ENCODE results near the gene PDE1C. TPM values are rescaled to one million over a fixed set of nuclear protein-coding genes. Genes with fewer than 3 reads are reported as not detected.
"Not testable (repeated sequence)": the region's sequence is repeated elsewhere in the genome, so short reads cannot be mapped to it uniquely, and the experiment has no call there.

PDE1C gene
- total RNA-seq, 2 experiments from 2014 or later: not detected

- no peak for DNase-seq
- Mint-ChIP-seq H3K36me3 (no peaks in the 10 kb centered on the region), H3K27me3 (no peaks in the 10 kb centered on the region), H3K9me3 (no peaks in the 10 kb centered on the region), H3K27ac (no peak overlapping the region), H3K4me1 (ENCODE audit: low read depth) (no peaks in the 10 kb centered on the region), H3K4me3 (no peak overlapping the region)
- intact Hi-C loops (cut with micrococcal nuclease): no loop called here
- CTCF ChIA-PET: interaction anchor here (0.7 kb wide), 1 partner anchor 872 kb away, joined by 3 read pairs; no protein-coding TSS in a partner anchor
- POLR2A ChIA-PET: no interaction called here
Measured at GRCh38 chr7:31855530-31855929, 214.7 kb downstream of the PDE1C start.

GRCh38 chr7:31853380-31853779 lies 216.8 kb downstream of the PDE1C start:
- CTCF ChIA-PET: no interaction called here
- no peak overlapping the region for H3K27ac Mint-ChIP-seq
- POLR2A ChIA-PET: no interaction called here
- H3K9me3 Mint-ChIP-seq: no peaks in the 10 kb centered on the region
- no peaks in the 10 kb centered on the region for H3K36me3 Mint-ChIP-seq
- no peaks in the 10 kb centered on the region for H3K4me1 Mint-ChIP-seq (ENCODE audit: low read depth)
- DNase-seq: no peak
- H3K4me3 Mint-ChIP-seq: no peak overlapping the region
- intact Hi-C loops (cut with micrococcal nuclease): no loop called here
- H3K27me3 Mint-ChIP-seq: no peaks in the 10 kb centered on the region

GRCh38 chr7:31852462-31852861 lies 217.7 kb downstream of the PDE1C start:
- Mint-ChIP-seq H3K4me1 (ENCODE audit: low read depth) (no peaks in the 10 kb centered on the region), H3K4me3 (no peak overlapping the region), H3K27me3 (no peaks in the 10 kb centered on the region), H3K9me3 (no peaks in the 10 kb centered on the region), H3K27ac (no peak overlapping the region), H3K36me3 (no peaks in the 10 kb centered on the region)
- ChIA-PET POLR2A (no interaction called here), CTCF (no interaction called here)
- intact Hi-C loops (cut with micrococcal nuclease): no loop called here
- DNase-seq: no peak

GRCh38 chr7:31851119-31851518 lies 219.1 kb downstream of the PDE1C start:
- no peaks in the 10 kb centered on the region for H3K27me3 Mint-ChIP-seq
- intact Hi-C loops (cut with micrococcal nuclease): no loop called here
- H3K4me1 Mint-ChIP-seq (ENCODE audit: low read depth): no peaks in the 10 kb centered on the region
- DNase-seq: no peak
- POLR2A ChIA-PET: no interaction called here
- H3K9me3 Mint-ChIP-seq: no peaks in the 10 kb centered on the region
- CTCF ChIA-PET: no interaction called here
- H3K4me3 Mint-ChIP-seq: no peak overlapping the region
- H3K36me3 Mint-ChIP-seq: no peaks in the 10 kb centered on the region
- H3K27ac Mint-ChIP-seq: no peak overlapping the region

- DNase-seq: no peak
- Mint-ChIP-seq H3K4me3 (no peak overlapping the region), H3K27me3 (no peaks in the 10 kb centered on the region), H3K9me3 (no peaks in the 10 kb centered on the region), H3K36me3 (no peaks in the 10 kb centered on the region), H3K4me1 (ENCODE audit: low read depth) (no peaks in the 10 kb centered on the region), H3K27ac (no peak overlapping the region)
- ChIA-PET CTCF (no interaction called here), POLR2A (no interaction called here)
- intact Hi-C loops (cut with micrococcal nuclease): no loop called here
Measured at GRCh38 chr7:31850601-31851000, 219.6 kb downstream of the PDE1C start.

GRCh38 chr7:31850066-31850465 lies 220.1 kb downstream of the PDE1C start:
- Mint-ChIP-seq H3K36me3 (no peaks in the 10 kb centered on the region), H3K4me3 (no peak overlapping the region), H3K9me3 (no peaks in the 10 kb centered on the region), H3K27me3 (no peaks in the 10 kb centered on the region), H3K4me1 (ENCODE audit: low read depth) (no peaks in the 10 kb centered on the region), H3K27ac (no peak overlapping the region)
- DNase-seq: no peak
- CTCF ChIA-PET: no interaction called here
- POLR2A ChIA-PET: no interaction called here
- intact Hi-C loops (cut with micrococcal nuclease): no loop called here

GRCh38 chr7:31835471-31835870 lies 234.7 kb downstream of the PDE1C start:
- DNase-seq: no peak
- intact Hi-C loops (cut with micrococcal nuclease): no loop called here
- Mint-ChIP-seq H3K4me1 (ENCODE audit: low read depth) (no peaks in the 10 kb centered on the region), H3K27ac (no peak overlapping the region), H3K27me3 (no peaks in the 10 kb centered on the region), H3K36me3 (no peaks in the 10 kb centered on the region), H3K9me3 (peaks cover 8% of the 10 kb centered on the region), H3K4me3 (no peak overlapping the region)
- CTCF ChIA-PET: no interaction called here
- POLR2A ChIA-PET: no interaction called here

- H3K9me3 Mint-ChIP-seq; H3K27me3 Mint-ChIP-seq; H3K4me3 Mint-ChIP-seq; POLR2A ChIA-PET; H3K27ac Mint-ChIP-seq; DNase-seq; H3K4me1 Mint-ChIP-seq (ENCODE audit: low read depth); CTCF ChIA-PET; intact Hi-C loops (cut with micrococcal nuclease); H3K36me3 Mint-ChIP-seq: not testable (repeated sequence)
Measured at GRCh38 chr7:31833625-31834024, 236.6 kb downstream of the PDE1C start.

- CTCF ChIA-PET: no interaction called here
- intact Hi-C loops (cut with micrococcal nuclease): no loop called here
- Mint-ChIP-seq H3K4me3 (no peak overlapping the region), H3K9me3 (peaks cover 5% of the 10 kb centered on the region), H3K4me1 (ENCODE audit: low read depth) (no peaks in the 10 kb centered on the region), H3K36me3 (no peaks in the 10 kb centered on the region), H3K27ac (no peak overlapping the region), H3K27me3 (no peaks in the 10 kb centered on the region)
- DNase-seq: no peak
- POLR2A ChIA-PET: no interaction called here
Measured at GRCh38 chr7:31828520-31828919, 241.7 kb downstream of the PDE1C start.

GRCh38 chr7:31825576-31825975 lies 244.6 kb downstream of the PDE1C start:
- Mint-ChIP-seq H3K27ac (no peak overlapping the region), H3K4me1 (ENCODE audit: low read depth) (no peaks in the 10 kb centered on the region), H3K4me3 (no peak overlapping the region), H3K9me3 (peaks cover 6% of the 10 kb centered on the region), H3K36me3 (no peaks in the 10 kb centered on the region), H3K27me3 (no peaks in the 10 kb centered on the region)
- ChIA-PET POLR2A (no interaction called here), CTCF (no interaction called here)
- no peak for DNase-seq
- intact Hi-C loops (cut with micrococcal nuclease): no loop called here

- ChIA-PET CTCF (no interaction called here), POLR2A (no interaction called here)
- no peak for DNase-seq
- H3K36me3 Mint-ChIP-seq: no peaks in the 10 kb centered on the region
- no peak overlapping the region for H3K27ac Mint-ChIP-seq
- peaks cover 6% of the 10 kb centered on the region for H3K9me3 Mint-ChIP-seq
- no peaks in the 10 kb centered on the region for H3K27me3 Mint-ChIP-seq
- H3K4me1 Mint-ChIP-seq (ENCODE audit: low read depth): no peaks in the 10 kb centered on the region
- intact Hi-C loops (cut with micrococcal nuclease): no loop called here
- H3K4me3 Mint-ChIP-seq: no peak overlapping the region
Measured at GRCh38 chr7:31819031-31819430, 251.2 kb downstream of the PDE1C start.

- H3K27ac Mint-ChIP-seq: no peak overlapping the region
- DNase-seq: no peak
- POLR2A ChIA-PET: no interaction called here
- peaks cover 6% of the 10 kb centered on the region for H3K9me3 Mint-ChIP-seq
- no peaks in the 10 kb centered on the region for H3K4me1 Mint-ChIP-seq (ENCODE audit: low read depth)
- intact Hi-C loops (cut with micrococcal nuclease): no loop called here
- CTCF ChIA-PET: interaction anchor here (1.0 kb wide), 1 partner anchor 24 kb away, joined by 3 read pairs; no protein-coding TSS in a partner anchor
- H3K27me3 Mint-ChIP-seq: no peaks in the 10 kb centered on the region
- H3K36me3 Mint-ChIP-seq: no peaks in the 10 kb centered on the region
- no peak overlapping the region for H3K4me3 Mint-ChIP-seq
Measured at GRCh38 chr7:31816810-31817209, 253.4 kb downstream of the PDE1C start.

- no peak for DNase-seq
- Mint-ChIP-seq H3K27me3 (no peaks in the 10 kb centered on the region), H3K9me3 (peaks cover 6% of the 10 kb centered on the region), H3K27ac (no peak overlapping the region), H3K4me1 (ENCODE audit: low read depth) (no peaks in the 10 kb centered on the region), H3K36me3 (no peaks in the 10 kb centered on the region), H3K4me3 (no peak overlapping the region)
- intact Hi-C loops (cut with micrococcal nuclease): no loop called here
- ChIA-PET POLR2A (no interaction called here), CTCF (no interaction called here)
Measured at GRCh38 chr7:31815796-31816195, 254.4 kb downstream of the PDE1C start.

- intact Hi-C loops (cut with micrococcal nuclease): no loop called here
- ChIA-PET CTCF (interaction anchor here (0.6 kb wide), 1 partner anchor 248 kb away, joined by 3 read pairs; no protein-coding TSS in a partner anchor), POLR2A (no interaction called here)
- Mint-ChIP-seq H3K4me3 (no peak overlapping the region), H3K36me3 (no peaks in the 10 kb centered on the region), H3K4me1 (ENCODE audit: low read depth) (no peaks in the 10 kb centered on the region), H3K9me3 (peaks cover 2% of the 10 kb centered on the region), H3K27ac (no peak overlapping the region), H3K27me3 (no peaks in the 10 kb centered on the region)
- no peak for DNase-seq
Measured at GRCh38 chr7:31814187-31814586, 256.0 kb downstream of the PDE1C start.
